HG03108 (cell line): ENCODE data around the gene PTPRK.

Experiments used
- ATAC-seq: cut with Tn5 transposase; IDR thresholded peaks from one replicate; pipeline ENCODE4 v1.9.1; 2021; ENCODE audit warnings: moderate library complexity; ENCODE audit not compliant: unreplicated experiment

Gene PTPRK

GRCh38 chr6:128520436-128521281, at the start of gene PTPRK:
Gene PTPRK, minus strand, starts transcription at chr6:128520599. Its CDS starts 241 bp downstream, at chr6:128520358.
- ATAC-seq = peak; percentile 89

GRCh38 chr6:128567029-128567428, 46.6 kb upstream of the PTPRK start:
- no peak for ATAC-seq

- ATAC-seq = no peak
Observed at GRCh38 chr6:128560966-128561365, 40.6 kb upstream of the PTPRK start.

- ATAC-seq = no peak
Observed at GRCh38 chr6:128558924-128559323, 38.5 kb upstream of the PTPRK start.

- ATAC-seq = no peak
Observed at GRCh38 chr6:128558021-128558420, 37.6 kb upstream of the PTPRK start.

GRCh38 chr6:128557081-128557480, 36.7 kb upstream of the PTPRK start:
- ATAC-seq = no peak

GRCh38 chr6:128554302-128554701, 33.9 kb upstream of the PTPRK start:
- ATAC-seq = no peak

GRCh38 chr6:128541261-128541660, 20.9 kb upstream of the PTPRK start:
- no peak for ATAC-seq

- no peak for ATAC-seq
Observed at GRCh38 chr6:128538763-128539162, 18.4 kb upstream of the PTPRK start.

- no peak for ATAC-seq
Observed at GRCh38 chr6:128532827-128533226, 12.4 kb upstream of the PTPRK start.

GRCh38 chr6:128532136-128532535, 11.7 kb upstream of the PTPRK start:
- ATAC-seq = no peak

- no peak for ATAC-seq
Observed at GRCh38 chr6:128531696-128532095, 11.3 kb upstream of the PTPRK start.

GRCh38 chr6:128528241-128528640, 7.8 kb upstream of the PTPRK start:
- ATAC-seq = no peak

GRCh38 chr6:128527375-128527774, 7.0 kb upstream of the PTPRK start:
- no peak for ATAC-seq

GRCh38 chr6:128526152-128526914, 5.9 kb upstream of the PTPRK start:
- ATAC-seq = no peak

GRCh38 chr6:128525406-128525805, 5.0 kb upstream of the PTPRK start:
- ATAC-seq = no peak

- ATAC-seq = no peak
Observed at GRCh38 chr6:128521282-128521632, 858 bp upstream of the PTPRK start.

GRCh38 chr6:128519931-128520435, 416 bp downstream of the PTPRK start:
- peak; percentile 13 for ATAC-seq

- no peak for ATAC-seq
Observed at GRCh38 chr6:128519132-128519930, 1.1 kb downstream of the PTPRK start.

- ATAC-seq = no peak
Observed at GRCh38 chr6:128518434-128519131, 1.8 kb downstream of the PTPRK start.

GRCh38 chr6:128517124-128517523, 3.3 kb downstream of the PTPRK start:
- ATAC-seq = no peak
